ENCODE data around the gene NDEL1. TPM values are rescaled to one million over a fixed set of nuclear protein-coding genes. Genes with fewer than 3 reads are reported as not detected.

NDEL1 gene
- total RNA-seq, 4 donors from 2014 or later, result 172 to 237 (median 230) TPM

- Histone ChIP-seq H3K4me3 (no peak overlapping the region), H3K27me3 (no peaks in the 10 kb centered on the region), H3K4me1 (peaks cover 57% of the 10 kb centered on the region), H3K36me3 (peaks cover 63% of the 10 kb centered on the region), H3K27ac (no peak overlapping the region), H3K9me3 (no peaks in the 10 kb centered on the region)
- DNase-seq (ENCODE audit: low spot score in 2 of 2), result no peak
- TF ChIP-seq, protein P1, sequence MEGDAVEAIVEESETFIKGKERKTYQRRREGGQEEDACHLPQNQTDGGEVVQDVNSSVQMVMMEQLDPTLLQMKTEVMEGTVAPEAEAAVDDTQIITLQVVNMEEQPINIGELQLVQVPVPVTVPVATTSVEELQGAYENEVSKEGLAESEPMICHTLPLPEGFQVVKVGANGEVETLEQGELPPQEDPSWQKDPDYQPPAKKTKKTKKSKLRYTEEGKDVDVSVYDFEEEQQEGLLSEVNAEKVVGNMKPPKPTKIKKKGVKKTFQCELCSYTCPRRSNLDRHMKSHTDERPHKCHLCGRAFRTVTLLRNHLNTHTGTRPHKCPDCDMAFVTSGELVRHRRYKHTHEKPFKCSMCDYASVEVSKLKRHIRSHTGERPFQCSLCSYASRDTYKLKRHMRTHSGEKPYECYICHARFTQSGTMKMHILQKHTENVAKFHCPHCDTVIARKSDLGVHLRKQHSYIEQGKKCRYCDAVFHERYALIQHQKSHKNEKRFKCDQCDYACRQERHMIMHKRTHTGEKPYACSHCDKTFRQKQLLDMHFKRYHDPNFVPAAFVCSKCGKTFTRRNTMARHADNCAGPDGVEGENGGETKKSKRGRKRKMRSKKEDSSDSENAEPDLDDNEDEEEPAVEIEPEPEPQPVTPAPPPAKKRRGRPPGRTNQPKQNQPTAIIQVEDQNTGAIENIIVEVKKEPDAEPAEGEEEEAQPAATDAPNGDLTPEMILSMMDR (IDR thresholded peaks at IDR 0.05), result no peak
- TF ChIP-seq POLR2A (IDR thresholded peaks at IDR 0.05), result no peak
- TF ChIP-seq EP300 (IDR thresholded peaks at IDR 0.05), result no peak
- no peak for TF ChIP-seq POLR2AphosphoS5 (IDR thresholded peaks at IDR 0.05)
- 90% methylated on average over 21 of the region's 21 CpGs for WGBS
Measured at GRCh38 chr17:8466873-8467272, 31.2 kb downstream of the NDEL1 start.

GRCh38 chr17:8467527-8467926, 31.8 kb downstream of the NDEL1 start:
- WGBS, result 83% methylated on average over 16 of the region's 16 CpGs
- TF ChIP-seq EP300 (IDR thresholded peaks at IDR 0.05) (no peak), POLR2AphosphoS5 (IDR thresholded peaks at IDR 0.05) (no peak), POLR2A (IDR thresholded peaks at IDR 0.05) (no peak)
- TF ChIP-seq, protein P1 (IDR thresholded peaks at IDR 0.05), result no peak
- Histone ChIP-seq H3K27ac (no peak overlapping the region), H3K27me3 (no peaks in the 10 kb centered on the region), H3K9me3 (no peaks in the 10 kb centered on the region), H3K4me1 (peaks cover 53% of the 10 kb centered on the region), H3K36me3 (peaks cover 62% of the 10 kb centered on the region), H3K4me3 (no peak overlapping the region)
- DNase-seq (ENCODE audit: low spot score in 2 of 2), result no peak

- WGBS, result 90% methylated on average over 9 of the region's 9 CpGs
- peaks cover 49% of the 10 kb centered on the region for H3K4me1 ChIP-seq
- DNase-seq (ENCODE audit: low spot score in 2 of 2), result no peak
- H3K36me3 ChIP-seq, result peaks cover 59% of the 10 kb centered on the region
- no peaks in the 10 kb centered on the region for H3K9me3 ChIP-seq
- no peak overlapping the region for H3K27ac ChIP-seq
- TF ChIP-seq POLR2A (IDR thresholded peaks at IDR 0.05), result no peak
- no peaks in the 10 kb centered on the region for H3K27me3 ChIP-seq
- no peak overlapping the region for H3K4me3 ChIP-seq
Measured at GRCh38 chr17:8468127-8468526, 32.4 kb downstream of the NDEL1 start.

- H3K4me3 ChIP-seq, result no peak overlapping the region
- no peak overlapping the region for H3K27ac ChIP-seq
- peaks cover 42% of the 10 kb centered on the region for H3K4me1 ChIP-seq
- peaks cover 61% of the 10 kb centered on the region for H3K36me3 ChIP-seq
- no peaks in the 10 kb centered on the region for H3K9me3 ChIP-seq
- DNase-seq (ENCODE audit: low spot score in 2 of 2), result no peak
- WGBS, result 83% methylated on average over 3 of the region's 3 CpGs
- no peak for TF ChIP-seq EP300 (IDR thresholded peaks at IDR 0.05)
- no peak for TF ChIP-seq POLR2AphosphoS5 (IDR thresholded peaks at IDR 0.05)
- H3K27me3 ChIP-seq, result no peaks in the 10 kb centered on the region
Measured at GRCh38 chr17:8468980-8469379, 33.3 kb downstream of the NDEL1 start.

DNA sequence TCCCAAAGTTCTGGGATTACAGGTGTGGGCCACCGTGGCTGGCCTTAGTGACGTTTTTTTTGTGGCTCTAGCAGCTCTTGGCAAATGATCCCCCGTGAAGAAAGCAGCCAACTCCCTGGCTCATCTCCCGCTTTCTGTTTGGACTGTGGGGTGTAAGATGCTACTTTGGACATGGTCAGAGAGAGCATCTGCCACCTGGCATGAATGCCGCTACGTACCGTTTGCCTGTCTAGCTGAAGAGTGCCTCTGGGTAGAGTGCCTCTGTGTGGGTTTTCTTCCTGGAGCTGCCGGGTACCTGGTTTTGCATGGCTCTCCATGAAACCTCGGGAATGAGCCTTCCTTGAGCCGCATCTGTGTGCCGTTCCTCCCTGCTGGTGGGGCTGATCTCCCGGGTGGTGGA, 34.3 kb downstream of the NDEL1 start:
- Histone ChIP-seq H3K36me3 (peaks cover 62% of the 10 kb centered on the region), H3K27ac (peak overlapping the region; percentile 37), H3K4me1 (peaks cover 32% of the 10 kb centered on the region), H3K27me3 (no peaks in the 10 kb centered on the region), H3K9me3 (no peaks in the 10 kb centered on the region), H3K4me3 (no peak overlapping the region)
- TF ChIP-seq POLR2A (IDR thresholded peaks at IDR 0.05) (no peak), EP300 (IDR thresholded peaks at IDR 0.05) (no peak), POLR2AphosphoS5 (IDR thresholded peaks at IDR 0.05) (no peak)
- TF ChIP-seq, protein P1 (IDR thresholded peaks at IDR 0.05), result no peak
- 59% methylated on average over 12 of the region's 12 CpGs for WGBS
- DNase-seq (ENCODE audit: low spot score in 2 of 2), result no peak

DNA sequence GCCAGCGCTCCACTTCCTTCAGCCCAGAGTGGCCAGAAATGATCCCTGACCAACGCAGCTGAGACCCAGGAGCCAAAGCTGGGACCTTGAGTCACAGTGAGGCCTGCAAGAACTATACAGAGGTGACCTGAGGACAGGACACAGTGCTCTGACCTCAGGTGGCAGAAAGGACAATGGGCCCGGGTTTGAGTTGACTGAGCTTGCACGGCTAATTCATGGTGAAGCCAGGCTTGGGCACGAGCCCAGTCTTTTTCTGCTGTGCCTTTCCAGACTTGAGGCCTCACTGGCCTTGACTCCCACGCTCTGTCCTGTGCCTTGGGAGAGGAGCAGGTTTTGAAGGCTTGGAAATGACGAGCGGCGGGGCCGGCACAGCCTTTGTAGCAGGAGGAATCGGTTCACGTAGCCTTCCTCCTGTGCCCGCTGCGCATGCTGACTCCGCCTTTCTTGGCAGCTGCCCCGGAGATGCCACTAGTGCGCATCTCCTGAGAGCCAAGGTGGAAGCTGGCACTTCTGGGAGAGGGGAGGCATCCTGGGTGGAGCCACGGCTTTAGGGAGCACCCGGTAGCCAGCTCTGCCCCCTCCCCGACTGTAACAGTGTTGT, 34.9 kb downstream of the NDEL1 start:
- Histone ChIP-seq H3K36me3 (peaks cover 65% of the 10 kb centered on the region), H3K27ac (peak overlapping the region; percentile 37), H3K4me1 (peaks cover 26% of the 10 kb centered on the region), H3K9me3 (no peaks in the 10 kb centered on the region), H3K4me3 (no peak overlapping the region), H3K27me3 (no peaks in the 10 kb centered on the region)
- DNase-seq (ENCODE audit: low spot score in 2 of 2), result no peak
- 59% methylated on average over 8 of the region's 20 CpGs for WGBS
- TF ChIP-seq POLR2AphosphoS5 (IDR thresholded peaks at IDR 0.05), result peak in 1 of 3 donors; percentile 30
- TF ChIP-seq, protein P1 (IDR thresholded peaks at IDR 0.05), result no peak

Data from suprapubic skin (tissue), 4 donors.